Gastroesophageal sphincter (tissue), 3 donors: ENCODE measurements around the gene ARGFX.

ENCODE experiments used
- CTCF ChIP-seq, 4 experiments: fragments of 200-600 bp in 2 of 4; fragments of 450-650 bp in 2 of 4; sonication (generic) in 1 of 4; IDR thresholded peaks; one replicate each; pipeline ENCODE4 v1.5.1; 2017 to 2019; ENCODE audit warnings: antibody characterized with exemption in 4 of 4, mild to moderate bottlenecking in 2 of 4, moderate library complexity in 2 of 4
- EP300 ChIP-seq: sonication (generic); formaldehyde crosslinking; IDR thresholded peaks from one replicate; pipeline ENCODE4 v1.6.1; 2017; ENCODE audit warnings: antibody characterized with exemption, mild to moderate bottlenecking
- POLR2A ChIP-seq, 2 donors: fragments of 450-650 bp; IDR thresholded peaks; one replicate each; pipeline ENCODE4 v1.6.1; 2017; ENCODE audit warnings: antibody characterized with exemption in 2 of 2, mild to moderate bottlenecking in 2 of 2, moderate library complexity in 1 of 2
- POLR2AphosphoS5 ChIP-seq: sonication (generic); formaldehyde crosslinking; IDR thresholded peaks from one replicate; pipeline ENCODE4 v1.6.1; 2017; ENCODE audit warnings: antibody characterized with exemption

DNA sequence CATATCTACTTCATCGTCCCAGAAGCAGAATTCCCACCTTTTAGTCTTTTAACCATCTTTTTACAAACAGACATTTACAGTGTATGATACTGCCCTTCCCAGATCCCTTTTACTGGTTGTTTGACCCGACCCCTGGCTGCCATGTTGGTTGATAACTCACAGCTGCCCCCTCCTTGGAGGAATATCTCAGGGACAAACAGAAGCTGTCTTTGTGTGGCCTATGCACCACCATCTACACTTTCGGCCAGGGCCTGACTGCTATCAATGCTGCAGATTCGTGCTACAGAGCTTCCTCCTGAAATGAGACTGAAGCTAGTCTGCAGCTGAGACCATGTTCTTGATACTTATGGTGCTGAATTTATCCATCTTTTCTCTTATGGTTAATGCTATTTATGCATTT lies 15.4 kb upstream of the ARGFX start:
- no peak for TF ChIP-seq POLR2A (IDR thresholded peaks at IDR 0.05)
- no peak for TF ChIP-seq CTCF (IDR thresholded peaks at IDR 0.05)
- no peak for TF ChIP-seq EP300
- TF ChIP-seq POLR2AphosphoS5 = no peak
